ENCODE results near the gene AGBL2. TPM values are rescaled to one million over a fixed set of nuclear protein-coding genes. Genes with fewer than 3 reads are reported as not detected.
A peak's percentile ranks its signal among the peaks of the same experiment; 100 is the strongest.

Gene AGBL2
- total and polyA plus RNA-seq, 9 of the 15 experiments (the other 6 are each of a cell fraction or from before 2014, with no cell fraction given) = 0.57 to 6.5 (median 1.3) TPM

- no peak for TF ChIP-seq ZBTB26 (CRISPR knock-in tag; IDR thresholded peaks at IDR 0.05)
- no peak for TF ChIP-seq NR4A1 (CRISPR knock-in tag; IDR thresholded peaks at IDR 0.05)
- TF ChIP-seq NR4A1 (tag; IDR thresholded peaks at IDR 0.05) = 0 out of 2 replicates have a peak, but pooled peaks have one; percentile 42
- TF ChIP-seq HOMEZ (CRISPR knock-in tag; IDR thresholded peaks at IDR 0.05) = no peak
Observed at GRCh38 chr11:47642099-47642855, 72.9 kb downstream of the AGBL2 start, which contains the start of gene MTCH2 (continued).

DNA sequence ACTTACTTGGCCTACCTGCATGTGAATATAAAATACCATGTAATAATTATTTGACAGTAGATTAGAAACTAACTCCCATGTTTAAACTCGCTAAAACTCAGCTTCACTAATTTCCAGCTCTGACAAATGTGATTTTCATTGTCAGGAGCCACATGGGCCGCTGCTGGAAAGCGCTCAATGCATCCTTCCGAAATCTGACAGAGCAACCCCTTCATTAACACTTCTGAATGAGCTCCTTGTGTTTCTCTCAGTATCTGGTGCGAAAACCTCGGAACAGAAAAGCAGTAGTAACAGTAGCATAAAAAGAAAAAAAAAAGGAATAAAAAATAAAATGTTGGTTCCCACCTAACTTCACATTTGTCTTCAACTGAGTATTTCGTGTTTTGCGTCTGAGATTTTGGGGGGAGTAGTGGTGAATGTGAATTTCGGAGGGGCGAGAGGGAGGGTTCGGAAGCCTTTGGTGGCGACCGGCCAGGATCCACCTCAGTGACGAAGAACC, 73.5 kb downstream of the AGBL2 start:
- H2AFZ ChIP-seq (ENCODE audit: low read depth, low read length) = peak overlapping the region; percentile 94
- in situ Hi-C loops (cut with MboI) (no loop called here), intact Hi-C loops (cut with micrococcal nuclease) (loop anchor here (2.0 to 10.0 kb wide), 3 partner anchors 76 to 213 kb away; partner anchors contain the start of genes AGBL2 and FNBP4)
- CTCF ChIA-PET (ENCODE audit: low intra/inter-chr PET ratio) = interaction anchor here (0.7 kb wide), 1 partner anchor 468 kb away, joined by 3 read pairs; no protein-coding TSS in a partner anchor
- BruUV-seq (replicated peaks) = TSS peak; percentile 75
- H3K27me3 ChIP-seq (ENCODE audit: control insufficient read depth in 2 of 2, insufficient read depth in 2 of 2, low read length in 2 of 2) = no peaks in the 10 kb centered on the region
- 0 out of 3 replicates have a peak, but pooled peaks have one; percentile 7 for ATAC-seq
- peaks cover 42% of the 10 kb centered on the region for H3K79me2 ChIP-seq (ENCODE audit: control insufficient read depth, insufficient read depth, low read length)
- H3K4me1 ChIP-seq (replicated peaks in 1 of 2; ENCODE audit: control insufficient read depth in 2 of 2, insufficient read depth in 2 of 2, low read length in 2 of 2) = peaks cover 11 to 23% of the 10 kb centered on the region in 2 experiments; a peak in 4 of 5 replicates
- H3K27ac ChIP-seq (ENCODE audit: extremely low read depth, low read depth, low read length) = peak overlapping the region; percentile 95
- no peaks in the 10 kb centered on the region for H3K9me1 ChIP-seq (ENCODE audit: control insufficient read depth, insufficient read depth, low read length)
- peaks cover 31% of the 10 kb centered on the region for H3K36me3 ChIP-seq (ENCODE audit: control insufficient read depth, insufficient read depth, low read length)
- no peaks in the 10 kb centered on the region for H4K20me1 ChIP-seq (replicated peaks; ENCODE audit: control insufficient read depth, insufficient read depth, low read length)
- peak in 1 of 4 experiments; percentile 28 for DNase-seq (ENCODE audit: extremely low read depth in 1 of 4, low spot score in 3 of 4)
- peak overlapping the region; percentile 98 for H3K4me3 ChIP-seq
- H3K9me3 ChIP-seq (replicated peaks; ENCODE audit: control insufficient read depth, insufficient read depth, low read depth, low read length) = no peaks in the 10 kb centered on the region
- H3K4me2 ChIP-seq (ENCODE audit: insufficient read depth, low read length) = peak overlapping the region; percentile 88
- H3K9ac ChIP-seq (ENCODE audit: insufficient read depth in 1 of 2, low read depth in 2 of 2, low read length in 2 of 2) = peak overlapping the region; percentile 96 to 100
- peak; percentile 23 for FAIRE-seq
- WGBS (ENCODE audit: insufficient coverage, low coverage, missing lambda C conversion rate) = under 1% methylated on average over 13 of the region's 14 CpGs
- POLR2A ChIA-PET = interaction anchor here (0.7 to 1.0 kb wide), 2 partner anchors 33 to 186 kb away, joined by 3 read pairs; no protein-coding TSS in a partner anchor
- 0 out of 2 replicates have a peak, but pooled peaks have one; percentile 35 for TF ChIP-seq SMARCA4 (IDR thresholded peaks at IDR 0.05)

All from K562 (cell line).